Right atrium auricular region (tissue), 2 donors: ENCODE measurements around the gene ACBD3. TPM values are rescaled to one million over a fixed set of nuclear protein-coding genes. Genes with fewer than 3 reads are reported as not detected.

Experiments
- DNase-seq: peaks from one replicate; pipeline ENCODE4 v3.0.0-alpha.2; 2019; ENCODE audit warnings: low spot score
- H3K27ac ChIP-seq, 2 donors: fragments of 200-600 bp; sonication (generic); 1 replicate in 1 of 2; 2 replicates in 1 of 2; pipeline ENCODE4 v1.5.1; 2016 to 2019
- H3K27me3 ChIP-seq, 2 donors: fragments of 200-600 bp; sonication (generic); one replicate each; pipeline versions ENCODE4 v1.5.1 to v1.6.0; 2017 to 2019
- H3K36me3 ChIP-seq: fragments of 200-600 bp; sonication (generic); one replicate; pipeline ENCODE4 v1.5.1; 2016
- H3K4me1 ChIP-seq, 2 donors: fragments of 200-600 bp; sonication (generic); one replicate each; pipeline versions ENCODE4 v1.5.1 to v1.6.0; 2017 to 2019
- H3K4me3 ChIP-seq, 2 donors: fragments of 200-600 bp; sonication (generic); 1 replicate in 1 of 2; 2 replicates in 1 of 2; pipeline ENCODE4 v1.5.1; 2017 to 2019; ENCODE audit warnings: mild to moderate bottlenecking in 1 of 2, moderate library complexity in 1 of 2
- H3K9me3 ChIP-seq, 2 donors: fragments of 200-600 bp; sonication (generic); one replicate each; pipeline ENCODE4 v1.5.1; 2019
- CTCF ChIP-seq, 2 donors: fragments of 200-600 bp; sonication (generic); IDR thresholded peaks; one replicate each; pipeline ENCODE4 v1.5.1; 2019; ENCODE audit warnings: antibody characterized with exemption in 2 of 2
- total RNA-seq, 2 donors: library from RNA; depleted of rRNA; stranded (reverse); fragments of >200 nt; gene quantifications; one replicate each; pipeline ENCODE4 v1.1.0, GENCODE V29; 2016

The ACBD3 gene
- total RNA-seq, 2 donors from 2014 or later, result 32.9 to 48.8 TPM

DNA sequence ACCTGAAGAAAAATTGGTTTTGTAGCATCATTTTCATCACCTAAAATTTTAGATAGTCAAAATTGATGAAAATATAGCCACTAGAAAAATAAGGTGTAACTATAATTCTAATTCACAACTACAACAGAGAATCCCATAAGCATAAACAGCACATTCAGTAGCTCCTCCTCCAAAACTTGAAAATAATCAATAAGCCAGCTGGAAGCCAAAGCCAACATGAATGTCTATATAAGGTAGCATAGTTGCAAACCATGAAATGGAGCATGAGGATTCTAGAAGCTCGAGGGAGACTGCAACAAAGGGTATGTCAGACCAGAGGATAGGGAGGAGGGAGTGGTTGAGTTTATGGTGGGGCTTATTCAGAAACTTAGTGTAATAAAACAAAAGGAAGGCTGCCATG, 22.4 kb downstream of the ACBD3 start:
- Histone ChIP-seq H3K9me3 (no peaks in the 10 kb centered on the region), H3K4me1 (no peaks in the 10 kb centered on the region), H3K36me3 (peaks cover 68% of the 10 kb centered on the region), H3K4me3 (no peak overlapping the region), H3K27me3 (no peaks in the 10 kb centered on the region), H3K27ac (no peak overlapping the region)
- DNase-seq, result no peak
- TF ChIP-seq CTCF (IDR thresholded peaks at IDR 0.05), result no peak

DNA sequence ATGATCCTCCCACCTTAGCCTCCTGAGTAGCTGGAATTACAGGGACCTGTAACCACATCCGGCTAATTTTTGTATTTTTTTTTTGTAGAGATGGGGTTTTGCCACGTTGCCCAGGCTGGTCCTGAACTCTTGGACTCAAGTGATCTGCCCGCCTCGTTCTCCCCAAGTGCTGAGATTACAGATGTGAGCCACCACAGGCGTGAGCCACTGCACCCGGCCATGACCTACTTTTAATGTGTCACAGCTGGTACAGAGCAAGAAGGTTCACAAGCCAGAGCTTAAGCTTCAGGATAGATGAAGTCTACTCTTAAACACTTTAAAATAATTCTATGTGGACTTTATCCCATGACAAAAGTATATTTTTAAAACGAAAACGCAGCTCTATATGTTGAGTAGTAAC, 23.6 kb downstream of the ACBD3 start:
- no peaks in the 10 kb centered on the region for H3K27me3 ChIP-seq
- no peak for TF ChIP-seq CTCF (IDR thresholded peaks at IDR 0.05)
- H3K36me3 ChIP-seq, result peaks cover 81% of the 10 kb centered on the region
- H3K9me3 ChIP-seq, result no peaks in the 10 kb centered on the region
- peaks cover 0 to 5% of the 10 kb centered on the region in 2 donors for H3K4me1 ChIP-seq
- H3K4me3 ChIP-seq, result no peak overlapping the region
- no peak for DNase-seq
- H3K27ac ChIP-seq, result no peak overlapping the region

GRCh38 chr1:226158983-226159382, 27.6 kb downstream of the ACBD3 start:
- no peak overlapping the region for H3K27ac ChIP-seq
- H3K36me3 ChIP-seq, result peaks cover 83% of the 10 kb centered on the region
- peaks cover 0 to 5% of the 10 kb centered on the region in 2 donors for H3K4me1 ChIP-seq
- no peaks in the 10 kb centered on the region for H3K9me3 ChIP-seq
- no peaks in the 10 kb centered on the region for H3K27me3 ChIP-seq
- no peak overlapping the region for H3K4me3 ChIP-seq
- no peak for TF ChIP-seq CTCF (IDR thresholded peaks at IDR 0.05)
- DNase-seq, result no peak

- Histone ChIP-seq H3K4me1 (peaks cover 0 to 5% of the 10 kb centered on the region in 2 donors), H3K36me3 (peaks cover 83% of the 10 kb centered on the region), H3K9me3 (no peaks in the 10 kb centered on the region), H3K27ac (no peak overlapping the region), H3K4me3 (no peak overlapping the region), H3K27me3 (no peaks in the 10 kb centered on the region)
- TF ChIP-seq CTCF (IDR thresholded peaks at IDR 0.05), result no peak
- no peak for DNase-seq
Measured at GRCh38 chr1:226158457-226158856, 28.1 kb downstream of the ACBD3 start.

DNA sequence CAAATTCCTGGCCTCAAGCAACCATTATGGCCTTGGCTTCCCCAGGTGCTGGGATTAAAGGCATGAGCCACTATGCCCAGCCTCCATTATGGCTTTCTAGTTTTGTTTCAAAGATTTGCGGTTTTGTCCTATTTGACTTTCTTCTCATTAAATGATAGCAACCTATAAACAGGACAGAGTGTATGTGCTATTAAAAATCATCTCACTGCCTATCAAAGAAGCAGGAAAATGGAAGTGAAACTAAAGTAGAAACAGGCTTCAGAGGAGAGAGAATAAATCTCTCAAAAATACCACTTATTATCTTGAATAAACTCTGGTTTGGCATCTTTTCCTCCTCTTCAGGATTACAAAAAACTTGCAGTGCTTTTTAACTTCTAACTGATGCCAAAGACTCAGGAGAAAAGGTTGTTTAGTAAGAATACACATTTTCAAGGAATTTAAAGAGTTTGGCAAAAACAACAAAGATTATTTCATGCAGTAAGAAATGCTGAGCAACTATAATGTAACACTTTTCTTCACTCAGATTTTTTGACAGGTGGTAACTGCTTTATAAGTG, 28.7 kb downstream of the ACBD3 start:
- no peak for DNase-seq
- no peaks in the 10 kb centered on the region for H3K9me3 ChIP-seq
- peaks cover 83% of the 10 kb centered on the region for H3K36me3 ChIP-seq
- no peak for TF ChIP-seq CTCF (IDR thresholded peaks at IDR 0.05)
- peaks cover 0 to 5% of the 10 kb centered on the region in 2 donors for H3K4me1 ChIP-seq
- no peak overlapping the region for H3K4me3 ChIP-seq
- H3K27me3 ChIP-seq, result no peaks in the 10 kb centered on the region
- H3K27ac ChIP-seq, result no peak overlapping the region

DNA sequence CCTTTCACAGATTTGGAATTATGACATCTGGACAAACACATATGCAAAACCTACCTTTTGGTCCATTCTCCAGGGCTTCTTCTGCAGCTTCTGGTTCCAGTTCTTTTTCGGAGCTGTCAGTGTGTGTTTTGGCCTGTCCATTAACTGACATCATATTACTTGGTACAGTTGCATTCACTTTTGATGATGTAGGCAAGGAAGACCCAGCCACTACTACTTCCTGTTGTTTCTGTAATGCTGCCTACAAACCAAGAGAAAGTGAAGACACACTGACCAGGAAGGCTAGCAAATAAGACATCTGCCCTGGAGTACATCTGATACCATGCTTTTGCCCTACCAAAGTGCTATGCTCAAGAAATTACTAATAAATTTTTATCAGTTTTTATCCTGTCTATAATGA, 31.9 kb downstream of the ACBD3 start:
- TF ChIP-seq CTCF (IDR thresholded peaks at IDR 0.05), result no peak
- Histone ChIP-seq H3K36me3 (peaks cover 82% of the 10 kb centered on the region), H3K27ac (no peak overlapping the region), H3K9me3 (no peaks in the 10 kb centered on the region), H3K4me3 (no peak overlapping the region), H3K4me1 (peaks cover 0 to 5% of the 10 kb centered on the region in 2 donors), H3K27me3 (no peaks in the 10 kb centered on the region)
- DNase-seq, result no peak
